SK-N-SH (cell line): ENCODE measurements around the gene IL17D.

Source experiments
- CHD2 ChIP-seq: fragments of 150-350 bp; IDR thresholded peaks from 2 replicates; pipeline ENCODE4 v1.6.1; 2018; ENCODE audit warnings: low read length; ENCODE audit not compliant: partially characterized antibody
- EP300 ChIP-seq, 2 experiments: IDR thresholded peaks; 2 replicates each; pipeline versions ENCODE4 v1.4.0 to v1.6.1; 2012; ENCODE audit warnings: borderline replicate concordance in 1 of 2, low read depth in 1 of 2, low read length in 1 of 2
- FOXM1 ChIP-seq: IDR thresholded peaks from 2 replicates; pipeline ENCODE4 v1.4.0; 2012; ENCODE audit warnings: low read depth, mild to moderate bottlenecking
- TF ChIP-seq, protein P1 (sequence below): fragments of 200-600 bp; sonication (generic); IDR thresholded peaks from 2 replicates; pipeline ENCODE4 v1.6.1; 2017; ENCODE audit warnings: antibody characterized with exemption, mild to moderate bottlenecking, moderate library complexity
- TF ChIP-seq, protein P2 (sequence below): fragments of 150-350 bp; IDR thresholded peaks from 2 replicates; pipeline ENCODE4 v1.6.1; 2017; ENCODE audit warnings: antibody characterized with exemption, low read length, low read depth, borderline replicate concordance

DNA sequence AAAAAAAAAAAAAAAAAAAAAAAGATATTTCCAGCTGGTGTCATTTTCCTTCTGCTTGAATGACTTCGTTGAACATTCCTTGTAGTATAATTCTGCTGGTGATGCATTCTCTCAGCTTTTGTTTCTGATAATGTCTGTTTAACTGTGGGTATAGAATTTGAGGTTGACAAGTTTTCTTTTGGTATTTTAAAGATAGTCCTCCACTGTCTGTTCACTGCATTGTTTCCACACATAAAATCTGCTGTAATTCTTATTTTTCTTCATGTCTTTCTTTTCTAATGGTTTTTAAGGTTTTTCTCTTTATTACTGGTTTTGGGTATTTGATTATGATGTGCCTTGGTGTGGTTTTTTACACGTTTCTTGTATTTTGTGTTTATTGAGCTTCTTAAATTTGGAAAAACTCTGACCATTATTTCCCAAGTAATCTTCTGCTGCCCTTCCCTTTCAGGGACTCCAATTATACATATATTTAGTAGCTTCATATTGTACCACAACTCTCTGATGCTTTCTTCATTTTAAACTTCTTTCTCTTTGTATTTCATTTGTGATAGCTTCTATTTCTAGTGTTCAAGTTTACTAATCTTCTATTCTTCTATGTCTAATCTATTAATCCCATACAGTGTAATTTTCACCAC, 63.9 kb downstream of the IL17D start:
- TF ChIP-seq FOXM1: no peak
- no peak for TF ChIP-seq CHD2
- TF ChIP-seq, protein P1, sequence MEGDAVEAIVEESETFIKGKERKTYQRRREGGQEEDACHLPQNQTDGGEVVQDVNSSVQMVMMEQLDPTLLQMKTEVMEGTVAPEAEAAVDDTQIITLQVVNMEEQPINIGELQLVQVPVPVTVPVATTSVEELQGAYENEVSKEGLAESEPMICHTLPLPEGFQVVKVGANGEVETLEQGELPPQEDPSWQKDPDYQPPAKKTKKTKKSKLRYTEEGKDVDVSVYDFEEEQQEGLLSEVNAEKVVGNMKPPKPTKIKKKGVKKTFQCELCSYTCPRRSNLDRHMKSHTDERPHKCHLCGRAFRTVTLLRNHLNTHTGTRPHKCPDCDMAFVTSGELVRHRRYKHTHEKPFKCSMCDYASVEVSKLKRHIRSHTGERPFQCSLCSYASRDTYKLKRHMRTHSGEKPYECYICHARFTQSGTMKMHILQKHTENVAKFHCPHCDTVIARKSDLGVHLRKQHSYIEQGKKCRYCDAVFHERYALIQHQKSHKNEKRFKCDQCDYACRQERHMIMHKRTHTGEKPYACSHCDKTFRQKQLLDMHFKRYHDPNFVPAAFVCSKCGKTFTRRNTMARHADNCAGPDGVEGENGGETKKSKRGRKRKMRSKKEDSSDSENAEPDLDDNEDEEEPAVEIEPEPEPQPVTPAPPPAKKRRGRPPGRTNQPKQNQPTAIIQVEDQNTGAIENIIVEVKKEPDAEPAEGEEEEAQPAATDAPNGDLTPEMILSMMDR: no peak
- TF ChIP-seq EP300 (IDR thresholded peaks at IDR 0.05; ENCODE audit: borderline replicate concordance in 1 of 2, low read depth in 1 of 2, low read length in 1 of 2): no peak
- TF ChIP-seq, protein P2, sequence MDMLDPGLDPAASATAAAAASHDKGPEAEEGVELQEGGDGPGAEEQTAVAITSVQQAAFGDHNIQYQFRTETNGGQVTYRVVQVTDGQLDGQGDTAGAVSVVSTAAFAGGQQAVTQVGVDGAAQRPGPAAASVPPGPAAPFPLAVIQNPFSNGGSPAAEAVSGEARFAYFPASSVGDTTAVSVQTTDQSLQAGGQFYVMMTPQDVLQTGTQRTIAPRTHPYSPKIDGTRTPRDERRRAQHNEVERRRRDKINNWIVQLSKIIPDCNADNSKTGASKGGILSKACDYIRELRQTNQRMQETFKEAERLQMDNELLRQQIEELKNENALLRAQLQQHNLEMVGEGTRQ: no peak
